SK-N-SH treated with all-trans-retinoic acid at 6 μM for 48 hours (cell line): ENCODE measurements around the gene STRA6.

Experiments
- BACH2 ChIP-seq: fragments of 250-450 bp; sonication (Bioruptor Pico); IDR thresholded peaks from 2 replicates; pipeline ENCODE4 v1.9.0; 2021; ENCODE audit warnings: mild to moderate bottlenecking, borderline replicate concordance
- CSDC2 ChIP-seq: fragments of 250-450 bp; sonication (Bioruptor Pico); IDR thresholded peaks from 2 replicates; pipeline ENCODE4 v1.5.0; 2020; ENCODE audit warnings: mild to moderate bottlenecking, moderate library complexity
- PATZ1 ChIP-seq: fragments of 250-450 bp; sonication (Bioruptor Pico); IDR thresholded peaks from 2 replicates; pipeline ENCODE4 v1.8.0; 2020; ENCODE audit warnings: mild to moderate bottlenecking, moderate library complexity, borderline replicate concordance
- RARB ChIP-seq: fragments of 250-450 bp; sonication (Bioruptor Pico); IDR thresholded peaks from 2 replicates; pipeline ENCODE4 v1.8.0; 2021; ENCODE audit warnings: mild to moderate bottlenecking, moderate library complexity
- TCF4 ChIP-seq: fragments of 250-450 bp; sonication (Bioruptor Pico); IDR thresholded peaks from 2 replicates; pipeline ENCODE4 v1.8.0; 2021; ENCODE audit warnings: mild to moderate bottlenecking, moderate library complexity, borderline replicate concordance
- TSHZ2 ChIP-seq: fragments of 250-450 bp; sonication (Bioruptor Pico); IDR thresholded peaks from 2 replicates; pipeline ENCODE4 v1.5.0; 2020; ENCODE audit warnings: mild to moderate bottlenecking, moderate library complexity
- ZFP3 ChIP-seq: fragments of 250-450 bp; sonication (Bioruptor Pico); IDR thresholded peaks from 2 replicates; pipeline ENCODE4 v1.5.0; 2020; ENCODE audit warnings: mild to moderate bottlenecking, moderate library complexity
- ZNF8 ChIP-seq: fragments of 450-650 bp; formaldehyde crosslinking; IDR thresholded peaks from 2 replicates; pipeline ENCODE4 v1.5.0; 2020; ENCODE audit warnings: mild to moderate bottlenecking, moderate library complexity

- TF ChIP-seq BACH2 (CRISPR knock-in tag) = no peak
- TF ChIP-seq RARB = no peak
- TF ChIP-seq PATZ1 = no peak
- no peak for TF ChIP-seq TSHZ2
- TF ChIP-seq ZNF8 (CRISPR knock-in tag) = no peak
- no peak for TF ChIP-seq CSDC2
- TF ChIP-seq ZFP3 (CRISPR knock-in tag) = no peak
- TF ChIP-seq TCF4 = no peak; the same call in 1 of the 2 replicates
Observed at GRCh38 chr15:74200871-74201419, 1.6 kb downstream of the STRA6 start.
